HT1080 (cell line): ENCODE results near the gene REXO2. TPM values are rescaled to one million over a fixed set of nuclear protein-coding genes. Genes with fewer than 3 reads are reported as not detected.

ENCODE experiments used
- DNase-seq: peaks from one replicate; pipeline ENCODE4 v3.0.0-alpha.2; 2015; ENCODE audit warnings: low read depth
- polyA plus RNA-seq, 2 experiments: library from polyadenylated mRNA; depleted of rRNA; stranded (reverse); fragments of >200 nt; gene quantifications; 2 replicates each; pipeline ENCODE4 v1.2.3, GENCODE V29; 2015
- total RNA-seq: library from RNA; depleted of rRNA; stranded (reverse); fragments of >200 nt; shearing (Covaris generic); gene quantifications from 2 replicates; pipeline ENCODE4 v1.2.3, GENCODE V29; 2014; rRNA removed

REXO2 gene
- total RNA-seq, result 217 and 231 TPM in 2 replicates
- polyA plus RNA-seq (2015; cell fraction: cytosol; rRNA removed), result 198 and 201 TPM in 2 replicates
- 150 and 158 TPM in 2 replicates for polyA plus RNA-seq (2015; cell fraction: nucleus; rRNA removed)

DNA sequence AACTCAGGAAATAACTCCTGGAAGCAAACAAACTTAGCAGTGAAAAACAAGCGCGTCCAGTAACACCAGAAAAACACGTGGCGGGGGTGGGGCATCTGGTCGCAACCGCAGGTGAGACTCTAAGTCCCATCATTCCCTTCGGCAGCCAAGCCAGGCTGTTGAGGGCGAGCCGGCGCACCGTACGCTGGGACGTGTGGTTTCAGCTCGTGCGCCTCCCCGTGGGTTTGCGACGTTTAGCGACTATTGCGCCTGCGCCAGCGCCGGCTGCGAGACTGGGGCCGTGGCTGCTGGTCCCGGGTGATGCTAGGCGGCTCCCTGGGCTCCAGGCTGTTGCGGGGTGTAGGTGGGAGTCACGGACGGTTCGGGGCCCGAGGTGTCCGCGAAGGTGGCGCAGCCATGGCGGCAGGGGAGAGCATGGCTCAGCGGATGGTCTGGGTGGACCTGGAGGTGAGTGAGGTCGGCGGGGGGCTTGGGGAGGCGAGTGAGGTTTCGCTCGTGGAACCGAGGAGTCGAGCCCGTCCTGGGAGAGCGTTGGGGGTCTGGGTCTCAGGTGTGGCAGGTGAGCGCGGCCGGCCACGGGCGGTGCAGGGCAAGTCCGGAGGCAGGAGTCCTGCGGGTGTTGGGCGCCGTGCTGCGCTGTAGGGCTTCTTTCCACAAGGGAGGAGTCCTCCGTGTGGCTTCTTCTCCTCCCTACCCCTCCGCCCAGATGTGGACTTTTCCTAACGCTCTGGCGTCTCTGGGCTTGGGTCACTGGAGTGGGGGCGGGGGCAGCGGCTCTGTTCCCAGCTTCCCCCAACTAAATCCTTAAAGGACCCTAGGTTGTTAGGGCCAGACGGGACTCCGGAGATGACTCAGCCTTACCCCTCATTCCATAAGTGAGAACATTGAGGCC, at the start of gene REXO2:
Gene REXO2, plus strand, starts transcription at position 239 of the 892 bp plus-strand sequence. Its CDS starts 62 bp downstream, at position 301.
- peak; percentile 93 for DNase-seq

DNA sequence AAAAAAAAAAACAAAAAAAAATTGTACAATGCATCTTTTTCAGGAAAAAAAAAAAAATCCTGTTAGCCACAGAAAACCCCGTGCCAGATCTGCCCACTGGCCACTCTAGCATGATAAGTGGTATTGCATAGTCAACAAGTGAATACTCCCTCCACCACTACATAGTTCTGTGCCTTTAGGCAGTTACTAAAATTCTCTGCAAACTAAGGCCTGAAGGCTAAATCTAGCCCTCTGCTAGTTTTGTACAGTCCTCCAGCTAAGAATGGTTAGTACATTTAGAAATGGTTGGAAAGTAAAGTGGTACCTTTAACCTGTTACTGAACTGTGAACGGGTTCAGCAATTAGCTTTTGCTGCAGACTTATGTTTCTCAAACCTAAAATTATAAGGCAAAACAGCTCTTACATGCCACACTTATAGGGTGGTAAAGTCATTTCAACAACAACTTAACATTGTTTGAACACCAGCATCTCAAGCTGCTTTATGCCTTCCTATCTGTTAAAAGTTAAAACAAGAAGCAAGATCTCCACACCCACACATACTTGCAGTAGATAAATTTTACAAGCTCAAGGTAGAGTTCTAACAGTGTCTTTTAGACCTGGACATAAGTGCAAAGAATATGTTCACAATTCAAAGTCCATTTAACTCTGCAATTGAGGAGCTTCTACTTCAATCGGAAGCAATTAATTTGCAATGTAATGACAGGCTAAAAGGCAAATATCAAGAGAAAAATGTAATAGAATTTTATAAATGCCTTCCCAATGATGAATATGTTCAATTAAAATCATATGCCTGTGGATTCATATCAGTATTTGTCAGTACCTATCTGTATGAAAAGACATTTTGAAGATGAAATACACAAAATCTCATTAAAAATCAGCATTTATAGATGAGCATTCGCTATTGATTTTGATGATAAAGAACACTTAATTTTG, 46.3 kb upstream of the REXO2 start:
- no peak for DNase-seq

DNA sequence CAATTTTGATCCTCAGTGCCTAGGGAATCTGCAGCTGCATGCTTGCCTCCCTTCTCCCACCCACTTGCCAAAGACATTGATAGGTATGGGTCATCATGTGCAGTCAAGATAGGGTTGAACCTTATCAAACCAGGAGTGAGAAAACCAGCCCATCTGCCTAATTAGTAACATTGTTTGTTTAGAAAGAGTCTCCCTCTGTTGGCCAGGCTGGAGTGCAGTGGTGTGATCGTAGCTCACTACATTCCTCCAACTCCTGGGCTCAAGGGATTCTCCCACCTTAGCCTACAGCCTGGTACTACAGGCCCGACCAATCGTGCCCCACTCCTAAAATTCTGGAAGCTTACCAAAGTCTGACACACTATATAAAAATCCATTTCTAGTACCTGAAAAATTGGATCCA, 43.5 kb upstream of the REXO2 start:
- peak; percentile 26 for DNase-seq

DNA sequence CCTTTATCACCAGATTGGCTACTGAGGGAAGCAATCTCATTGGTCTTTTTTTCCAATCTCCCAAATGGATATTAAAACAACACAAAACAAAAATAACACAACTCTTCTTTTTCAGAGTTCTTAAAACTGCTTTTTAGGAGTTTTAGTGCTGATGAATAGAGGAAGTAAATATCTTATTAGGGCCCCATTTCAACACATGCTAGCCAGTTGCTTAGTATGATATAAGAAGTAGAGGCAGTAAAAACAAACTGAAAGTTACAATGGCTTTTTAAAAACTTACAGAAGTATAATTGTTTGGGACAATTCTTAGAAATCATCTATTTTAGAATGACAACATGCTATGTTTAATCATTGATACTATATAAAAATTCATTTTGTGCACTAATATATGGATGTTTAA, 42.4 kb upstream of the REXO2 start:
- DNase-seq, result no peak

DNA sequence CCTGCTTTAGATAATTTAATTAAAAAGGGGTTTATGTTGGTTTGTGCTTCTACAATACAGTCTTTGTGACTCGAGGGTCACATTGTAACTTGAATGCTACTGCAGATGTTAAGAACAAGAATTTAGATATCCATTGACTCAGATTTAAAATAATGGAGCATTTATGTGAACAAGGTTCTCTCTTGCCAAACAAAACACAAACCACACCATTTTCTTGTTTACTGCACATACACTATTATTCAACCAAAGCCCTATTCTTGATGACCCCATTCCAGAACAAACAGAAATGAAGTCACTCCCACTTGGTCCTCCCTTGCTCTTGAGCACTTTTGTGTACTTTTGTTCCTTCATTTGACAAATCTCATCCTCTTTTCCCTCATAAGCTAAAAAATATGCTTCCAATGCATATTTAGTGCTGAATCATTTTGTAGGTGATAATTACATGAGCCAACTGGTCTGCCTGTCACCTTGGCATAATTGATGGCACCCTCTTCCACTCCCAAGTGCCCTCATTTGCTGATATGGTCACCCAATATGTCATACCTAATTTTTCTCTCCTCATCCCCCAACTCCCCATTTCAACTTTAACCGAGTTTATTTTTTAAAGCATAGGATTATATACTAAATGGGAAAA, 41.8 kb upstream of the REXO2 start:
- no peak for DNase-seq

DNA sequence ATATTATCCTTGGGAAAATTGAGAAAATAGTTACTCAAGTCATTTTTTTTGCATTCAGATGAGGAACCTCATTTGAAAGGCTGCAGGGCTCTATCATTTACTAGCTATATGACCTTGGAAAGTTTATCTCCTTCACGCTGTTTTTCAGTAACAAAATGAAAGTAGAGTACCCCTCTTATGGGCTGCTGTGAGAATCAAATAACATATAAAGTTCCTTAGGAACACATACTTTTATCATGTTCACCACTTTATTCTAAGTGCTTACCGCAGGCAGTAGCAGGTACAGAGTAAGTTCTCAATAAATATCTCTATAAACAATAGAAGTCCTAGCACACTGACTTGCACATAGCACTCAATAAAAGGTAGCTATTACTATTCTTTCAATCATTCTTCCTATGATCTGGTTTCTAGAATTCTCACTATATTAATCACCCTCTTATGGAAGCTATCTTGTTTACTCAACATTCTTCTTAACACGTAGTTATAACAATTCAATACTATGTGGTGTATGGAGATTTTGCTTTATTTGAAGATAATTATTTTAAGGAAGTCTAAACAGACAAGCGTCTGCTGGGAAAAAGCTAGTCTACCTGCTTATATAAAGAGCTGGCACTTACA, 40.9 kb upstream of the REXO2 start:
- DNase-seq, result no peak

DNA sequence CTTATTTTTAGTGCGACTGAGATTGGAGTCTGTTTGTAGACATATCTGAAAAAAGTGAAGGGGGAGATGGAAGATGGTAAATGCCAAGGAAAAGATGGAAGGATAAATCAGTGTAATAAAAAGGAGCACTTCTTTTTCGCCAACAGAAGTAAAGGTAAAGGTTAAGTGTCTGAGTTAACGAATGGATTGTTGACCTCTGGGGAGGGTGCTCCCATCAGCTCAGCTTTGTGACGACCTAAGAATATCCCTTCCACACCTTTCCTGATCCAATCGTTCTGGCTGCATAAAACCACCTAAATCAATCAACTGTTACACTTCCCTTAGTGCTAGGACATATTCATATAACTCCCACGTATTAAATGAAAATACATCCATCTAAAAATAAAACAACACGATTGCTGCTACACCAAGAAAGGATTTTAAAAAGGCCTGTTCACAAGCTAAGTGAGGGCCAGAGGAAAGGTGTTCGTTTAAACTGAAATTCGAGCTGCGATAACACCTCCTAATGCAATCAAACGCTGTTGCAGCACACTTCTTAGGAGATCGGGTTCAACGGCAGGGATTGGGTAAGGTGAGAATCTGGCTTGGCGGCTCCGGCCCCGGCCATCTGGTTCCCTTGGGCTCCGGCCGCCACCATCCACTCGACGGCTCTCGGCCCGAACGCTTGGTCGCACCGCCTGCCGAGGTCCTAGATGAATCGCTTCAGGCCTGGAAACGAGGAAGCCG, 39.6 kb upstream of the REXO2 start:
- no peak for DNase-seq

DNA sequence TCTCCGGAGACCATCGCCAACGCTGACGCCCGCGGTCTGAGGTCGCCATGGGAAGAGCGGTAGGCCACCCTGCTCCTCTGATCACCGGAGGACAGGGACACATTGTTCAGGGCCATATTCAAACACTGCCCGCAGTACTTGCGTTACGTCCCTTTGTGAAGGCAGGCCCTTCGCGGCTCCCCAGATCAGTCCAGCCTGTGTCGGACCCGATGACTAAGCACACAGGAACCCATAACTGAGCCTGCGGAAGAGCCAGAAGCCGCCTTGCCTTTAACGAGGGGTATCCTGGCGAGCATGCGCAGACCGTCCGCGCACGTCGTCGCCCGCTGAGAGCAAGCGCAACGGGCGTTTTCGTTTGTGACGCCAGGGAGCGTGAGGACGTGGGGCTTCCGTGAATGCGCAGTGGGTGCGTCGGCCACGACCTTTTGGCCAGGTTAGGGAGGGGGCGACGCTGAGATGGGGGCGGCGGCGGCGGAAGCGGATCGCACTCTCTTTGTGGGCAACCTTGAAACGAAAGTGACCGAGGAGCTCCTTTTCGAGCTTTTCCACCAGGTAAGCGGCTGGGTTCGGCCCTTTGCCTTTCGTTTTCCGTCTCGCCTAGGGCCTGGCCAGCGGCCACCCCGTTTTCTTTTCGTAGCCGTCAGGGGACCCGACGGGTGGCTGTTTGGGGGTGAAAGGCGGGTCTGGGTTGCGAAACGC, 38.9 kb upstream of the REXO2 start, which contains the start of the genes C11orf71 and RBM7:
Gene C11orf71, minus strand, starts transcription at position 296 of the 699 bp plus-strand sequence. Its CDS starts 180 bp downstream, at position 116.
Gene RBM7, plus strand, starts transcription at position 451 of the 699 bp plus-strand sequence. Its CDS starts 6 bp downstream, at position 457.
- DNase-seq, result peak; percentile 99

DNA sequence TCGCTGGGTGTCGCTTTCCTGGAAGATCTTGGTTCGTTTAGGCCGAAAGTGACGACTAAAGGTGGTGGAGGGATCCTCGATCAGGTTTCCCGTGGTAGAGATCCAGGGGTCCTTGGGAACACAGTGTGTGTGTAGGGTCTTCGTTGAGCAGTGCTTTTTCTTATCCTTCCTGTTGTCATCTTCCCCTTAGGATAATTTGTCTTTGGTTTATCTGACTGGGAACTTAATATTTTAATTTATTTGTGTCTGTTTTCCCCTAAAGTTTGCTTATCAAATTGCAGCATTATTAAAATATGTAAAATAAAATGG, 38.4 kb upstream of the REXO2 start:
- DNase-seq, result no peak

DNA sequence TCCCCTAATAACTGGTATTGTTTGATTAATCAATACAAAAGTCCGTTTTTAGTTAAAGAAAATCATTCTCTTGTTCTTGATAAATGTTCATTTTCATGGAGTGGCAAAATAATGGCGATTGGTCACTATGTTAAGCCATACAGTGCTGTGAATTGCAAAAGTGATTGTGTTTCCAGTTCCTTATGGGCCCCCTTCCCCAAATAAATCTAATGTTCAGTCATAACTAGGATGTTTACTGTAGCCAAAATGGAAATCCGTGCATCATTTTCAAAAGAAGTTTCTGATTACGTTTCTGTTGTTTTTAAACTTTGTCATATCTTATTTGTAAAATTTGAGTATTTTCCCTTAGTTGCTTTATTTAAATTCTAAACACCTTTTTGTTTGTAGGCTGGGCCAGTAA, 38.0 kb upstream of the REXO2 start:
- no peak for DNase-seq

DNA sequence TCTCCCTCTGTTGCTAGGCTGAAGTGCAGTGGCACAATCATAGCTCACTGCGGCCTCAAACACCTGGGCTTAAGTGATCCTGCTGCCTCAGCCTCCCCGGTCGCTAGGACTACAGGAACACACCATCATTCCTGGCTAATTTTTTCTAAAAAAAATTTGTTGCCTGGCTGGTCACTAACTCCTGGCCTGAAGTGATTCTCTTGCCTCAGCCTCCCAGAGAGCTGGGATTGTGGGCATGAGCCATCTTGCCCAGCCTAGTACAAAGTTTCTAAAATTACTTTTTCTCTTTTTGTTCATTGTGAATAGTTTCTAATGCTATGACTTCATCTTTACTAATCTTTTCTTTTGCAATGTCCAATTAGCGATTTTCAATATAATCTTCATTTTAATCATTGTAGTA, 26.3 kb upstream of the REXO2 start:
- DNase-seq, result no peak

DNA sequence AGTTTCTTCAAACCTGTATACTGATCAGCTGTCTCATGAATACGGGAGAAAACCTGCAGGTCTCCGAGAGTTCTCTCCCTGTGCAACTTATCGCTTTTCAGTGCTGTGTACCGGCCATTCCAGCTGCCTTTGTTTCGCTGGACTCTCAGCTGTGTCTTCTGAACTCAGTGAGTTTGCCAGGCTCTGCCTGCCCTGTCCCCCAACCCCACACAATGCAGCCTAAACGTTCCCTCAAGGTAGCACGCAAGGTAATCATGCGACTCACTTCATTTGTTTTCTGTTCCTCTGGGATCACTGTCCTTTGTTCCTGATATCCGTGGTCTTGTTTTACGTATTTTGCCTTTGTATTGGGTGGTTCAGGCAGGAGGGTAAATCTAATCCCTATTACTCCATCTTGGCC, 25.3 kb upstream of the REXO2 start:
- DNase-seq, result no peak

DNA sequence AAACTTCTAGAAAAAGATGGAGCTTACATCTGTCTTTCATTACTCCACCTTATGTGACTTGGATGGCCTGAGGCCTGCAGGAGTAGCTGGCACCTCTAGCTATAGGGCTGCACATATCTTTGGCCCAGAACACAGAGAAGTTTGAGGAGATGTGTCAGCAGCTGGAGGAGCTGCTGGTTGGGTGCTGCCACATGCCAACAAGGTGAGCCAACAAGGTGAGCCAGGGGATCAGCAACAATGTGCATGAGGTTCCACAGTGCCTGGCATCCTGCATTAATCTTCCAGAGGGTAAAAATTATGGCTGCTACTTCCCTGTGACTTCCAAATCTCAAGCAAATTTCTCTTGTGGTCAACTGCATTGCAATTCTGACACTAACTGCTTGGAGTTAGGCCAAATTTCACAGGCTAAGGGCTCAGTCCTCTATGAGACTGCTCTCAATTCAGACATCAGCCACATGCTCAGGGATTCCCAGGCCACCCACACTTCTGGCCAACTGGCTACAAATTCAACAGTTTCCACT, 22.8 kb upstream of the REXO2 start:
- no peak for DNase-seq

DNA sequence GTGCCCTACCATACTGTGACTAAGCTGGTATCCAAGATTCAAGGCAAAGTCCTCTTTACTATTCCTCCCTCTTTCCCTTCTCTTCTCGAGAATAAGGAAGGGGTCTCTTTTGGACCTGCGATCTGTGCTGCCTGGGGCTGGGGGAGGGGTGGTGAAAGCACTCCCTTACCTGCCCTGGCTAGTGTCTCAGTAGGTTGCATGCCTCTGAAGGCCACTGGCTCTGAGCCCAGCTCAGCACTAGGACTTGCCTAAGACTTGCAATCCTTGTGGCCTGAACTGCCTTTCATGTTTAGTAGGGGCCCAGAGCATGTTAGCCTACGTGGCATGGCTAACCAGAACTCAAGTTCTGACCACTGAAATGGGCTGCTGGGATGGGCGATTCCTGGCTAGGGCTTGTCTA, 13.0 kb upstream of the REXO2 start:
- DNase-seq, result no peak

DNA sequence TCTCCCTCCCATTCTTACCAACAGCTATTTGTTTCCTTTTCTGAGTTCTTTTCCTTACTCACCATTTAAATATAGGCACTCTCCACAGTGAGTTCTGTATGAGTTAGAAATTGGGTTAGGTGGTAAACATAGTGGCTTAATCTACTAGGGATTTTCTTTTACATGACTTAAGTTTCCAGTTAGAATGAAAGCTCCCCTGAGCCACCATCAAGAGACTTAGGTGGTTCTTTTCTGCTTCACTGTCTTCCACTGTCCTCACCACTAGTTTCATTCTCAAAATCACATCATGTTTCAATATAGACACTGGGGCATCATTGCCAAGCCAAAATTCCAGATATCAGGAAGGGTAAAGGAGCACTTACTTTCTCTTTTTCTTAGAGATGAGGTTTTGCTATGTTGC, 9.0 kb upstream of the REXO2 start:
- no peak for DNase-seq

DNA sequence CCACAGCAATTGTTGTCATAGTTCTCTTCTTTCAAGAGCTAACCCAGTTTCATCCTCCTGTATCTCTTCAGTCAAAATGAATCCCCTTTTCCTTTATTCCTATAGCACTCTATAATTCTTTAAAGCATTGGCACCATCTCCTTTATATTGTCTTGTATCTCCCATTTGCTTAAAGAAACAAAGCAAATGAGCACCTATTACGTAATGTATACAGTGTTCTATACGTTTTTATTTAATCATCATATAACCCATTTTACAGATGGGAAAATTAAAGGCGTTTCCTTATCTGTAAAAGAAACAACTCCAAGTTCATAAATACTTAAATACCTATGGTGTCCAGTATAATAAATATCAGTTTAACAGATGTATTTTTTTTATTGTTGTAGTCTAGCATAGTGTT, 6.4 kb upstream of the REXO2 start:
- no peak for DNase-seq

DNA sequence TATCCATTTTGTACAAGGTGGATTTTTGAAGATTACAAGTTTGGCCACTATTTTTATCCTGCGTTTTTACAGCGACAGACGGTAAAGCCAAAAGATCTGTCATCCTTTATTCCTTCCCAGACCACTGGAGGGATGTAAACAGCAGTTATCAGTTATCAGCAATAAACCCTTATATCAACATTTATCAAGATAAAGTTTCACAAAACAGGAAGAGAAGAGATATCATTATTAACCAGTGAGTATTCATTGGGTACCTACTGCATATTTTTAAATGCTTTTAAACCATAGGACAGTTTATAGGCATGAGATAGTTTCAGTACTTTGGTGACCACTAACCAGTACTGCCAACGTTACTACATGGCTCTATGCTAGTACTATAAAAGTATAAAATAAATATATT, 5.9 kb upstream of the REXO2 start:
- no peak for DNase-seq

DNA sequence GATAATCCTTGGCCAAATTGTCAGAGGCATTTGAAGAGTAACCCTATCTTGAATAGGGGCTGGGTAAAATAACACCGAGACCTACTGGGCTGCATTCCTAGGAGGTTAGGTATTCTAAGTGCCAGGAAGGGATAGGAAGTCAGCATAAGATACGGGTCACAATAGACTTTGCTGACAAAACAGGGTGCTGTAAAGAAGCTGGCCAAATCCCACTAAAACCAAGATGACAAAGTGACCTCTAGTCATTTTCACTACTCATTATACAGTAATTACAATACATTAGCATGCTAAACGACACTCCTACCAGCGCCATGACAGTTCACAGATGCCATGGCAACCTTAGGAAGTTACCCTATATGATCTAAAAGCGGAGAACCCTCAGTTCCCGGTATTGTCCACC, 964 bp upstream of the REXO2 start:
- peak; percentile 11 for DNase-seq

DNA sequence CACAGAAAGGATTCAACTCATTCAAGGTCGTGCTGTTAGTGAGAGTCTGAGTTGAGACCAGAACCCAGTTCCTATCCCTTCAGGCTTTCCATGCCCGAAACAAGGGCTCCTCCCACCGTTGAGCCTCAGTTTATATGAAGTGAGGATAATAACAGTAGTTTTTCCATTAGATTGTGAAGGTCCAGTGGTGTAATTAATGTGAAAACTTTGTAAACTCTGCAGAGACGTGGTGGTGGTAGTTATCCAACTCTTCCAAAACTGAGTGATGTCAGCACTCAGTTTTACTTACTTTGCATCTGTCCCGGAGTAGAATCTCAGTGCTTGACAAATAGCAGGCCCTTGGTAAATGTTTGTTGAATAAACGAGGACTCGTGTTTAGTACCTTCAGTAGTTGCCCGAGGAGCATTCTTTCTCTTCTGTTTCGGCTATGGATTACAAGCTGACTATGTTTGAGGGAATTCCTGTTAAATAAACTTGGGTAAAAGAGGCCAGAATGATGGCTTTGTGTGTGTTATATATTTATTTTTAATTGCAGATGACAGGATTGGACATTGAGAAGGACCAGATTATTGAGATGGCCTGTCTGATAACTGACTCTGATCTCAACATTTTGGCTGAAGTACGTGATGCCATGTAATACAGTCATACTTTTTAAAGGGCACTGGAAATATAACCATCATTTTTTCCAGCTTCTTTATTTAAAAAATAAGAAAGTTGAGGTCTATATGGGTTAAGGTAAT, 1.0 kb downstream of the REXO2 start:
- no peak for DNase-seq
